Ammon's horn (tissue), 1 donor: Measurements from ENCODE around the gene VDAC2.
"Not testable (repeated sequence)": the region's sequence is repeated elsewhere in the genome, so short reads cannot be mapped to it uniquely, and the experiment has no call there.

Source experiments
- DNase-seq: peaks from one replicate; pipeline ENCODE4 v3.0.0-alpha.2; 2016; ENCODE audit warnings: low spot score

VDAC2 gene

GRCh38 chr10:75199949-75200348, 10.6 kb upstream of the VDAC2 start:
- DNase-seq = not testable (repeated sequence)

- DNase-seq = no peak
These were observed 8.7 kb upstream of the VDAC2 start for GRCh38 chr10:75201793-75202307.

- DNase-seq = no peak
These were observed 8.1 kb upstream of the VDAC2 start for GRCh38 chr10:75202321-75203045.

- DNase-seq = not testable (repeated sequence)
These were observed 7.5 kb upstream of the VDAC2 start for GRCh38 chr10:75203046-75203620.

GRCh38 chr10:75203724-75204123, 6.9 kb upstream of the VDAC2 start:
- no peak for DNase-seq

GRCh38 chr10:75205908-75206307, 4.7 kb upstream of the VDAC2 start:
- DNase-seq = no peak

GRCh38 chr10:75206638-75207037, 4.0 kb upstream of the VDAC2 start:
- not testable (repeated sequence) for DNase-seq

GRCh38 chr10:75207079-75207856, 3.3 kb upstream of the VDAC2 start:
- no peak for DNase-seq

- no peak for DNase-seq
These were observed 2.8 kb upstream of the VDAC2 start for GRCh38 chr10:75207857-75208144.

GRCh38 chr10:75208181-75208580, 2.4 kb upstream of the VDAC2 start:
- DNase-seq = no peak

GRCh38 chr10:75209086-75209920, 1.3 kb upstream of the VDAC2 start:
- DNase-seq = no peak

- DNase-seq = peak; percentile 84
These were observed 695 bp upstream of the VDAC2 start for GRCh38 chr10:75209921-75210281.

GRCh38 chr10:75211007-75211691, 553 bp downstream of the VDAC2 start:
- peak; percentile 25 for DNase-seq

GRCh38 chr10:75212343-75212742, 1.7 kb downstream of the VDAC2 start:
- no peak for DNase-seq

- no peak for DNase-seq
These were observed 9.7 kb downstream of the VDAC2 start for GRCh38 chr10:75220274-75220673.

- DNase-seq = not testable (repeated sequence)
These were observed 10.9 kb downstream of the VDAC2 start for GRCh38 chr10:75221492-75221891.

GRCh38 chr10:75223507-75223906, 12.9 kb downstream of the VDAC2 start:
- no peak for DNase-seq

- DNase-seq = no peak
These were observed 15.5 kb downstream of the VDAC2 start for GRCh38 chr10:75226095-75226494.

GRCh38 chr10:75226656-75227055, 16.1 kb downstream of the VDAC2 start:
- no peak for DNase-seq

- DNase-seq = no peak
These were observed 17.7 kb downstream of the VDAC2 start for GRCh38 chr10:75228278-75228677.

- DNase-seq = no peak
These were observed 18.2 kb downstream of the VDAC2 start for GRCh38 chr10:75228834-75229233.

GRCh38 chr10:75229971-75230370, 19.4 kb downstream of the VDAC2 start:
- no peak for DNase-seq
